ENCODE results near the gene HOXD1. TPM values are rescaled to one million over a fixed set of nuclear protein-coding genes. Genes with fewer than 3 reads are reported as not detected.

HOXD1 gene
- total and polyA plus RNA-seq, 11 donors = 0.08 to 0.51 (median 0.19) TPM; not detected in 6

GRCh38 chr2:176154576-176155252 is 33.8 kb upstream of the HOXD1 start:
- peaks cover 0 to 35% (median 11%) of the 10 kb centered on the region in 12 donors for H3K4me1 ChIP-seq
- no peaks in the 10 kb centered on the region for H3K9me3 ChIP-seq
- peaks cover 72 to 100% (median 98%) of the 10 kb centered on the region in 9 donors for H3K27me3 ChIP-seq
- intact Hi-C loops (cut with DNase I) = loop anchor here in 1 of 10 donors (10.0 kb wide), 1 partner anchor 110 kb away; the partner anchor contains the start of gene MTX2
- no peak for DNase-seq
- no peak overlapping the region for H3K4me3 ChIP-seq
- 19 to 48% (median 33%) methylated on average over 11 of the region's 11 CpGs for WGBS, 4 donors
- no peak overlapping the region for H3K27ac ChIP-seq
- H3K36me3 ChIP-seq = no peaks in the 10 kb centered on the region
- ATAC-seq = no peak
- no peak for TF ChIP-seq CTCF (IDR thresholded peaks at IDR 0.05)
- TF ChIP-seq POLR2A (IDR thresholded peaks at IDR 0.05) = no peak

GRCh38 chr2:176155356-176156044 is 33.0 kb upstream of the HOXD1 start:
- Histone ChIP-seq H3K9me3 (no peaks in the 10 kb centered on the region), H3K27me3 (peaks cover 75 to 100% (median 98%) of the 10 kb centered on the region in 9 donors), H3K27ac (no peak overlapping the region), H3K4me3 (no peak overlapping the region), H3K4me1 (peaks cover 0 to 43% (median 16%) of the 10 kb centered on the region in 12 donors), H3K36me3 (no peaks in the 10 kb centered on the region)
- no peak for DNase-seq
- ATAC-seq = no peak
- TF ChIP-seq CTCF (IDR thresholded peaks at IDR 0.05) (no peak), POLR2A (IDR thresholded peaks at IDR 0.05) (no peak)
- 13 to 31% (median 24%) methylated on average over 6 of the region's 6 CpGs for WGBS, 4 donors
- intact Hi-C loops (cut with DNase I) = loop anchor here in 1 of 10 donors (10.0 kb wide), 1 partner anchor 109 kb away; the partner anchor contains the start of gene MTX2

- TF ChIP-seq CTCF (IDR thresholded peaks at IDR 0.05) = no peak
- TF ChIP-seq POLR2A (IDR thresholded peaks at IDR 0.05) = no peak
- no peak overlapping the region for H3K4me3 ChIP-seq
- no peaks in the 10 kb centered on the region for H3K9me3 ChIP-seq
- WGBS, 4 donors = 14 to 48% (median 34%) methylated on average over 8 of the region's 8 CpGs
- ATAC-seq (no peak), DNase-seq (no peak)
- H3K27me3 ChIP-seq = peaks cover 75 to 100% (median 98%) of the 10 kb centered on the region in 9 donors
- intact Hi-C loops (cut with DNase I) = loop anchor here in 1 of 10 donors (10.0 kb wide), 1 partner anchor 108 kb away; the partner anchor contains the start of gene MTX2
- H3K4me1 ChIP-seq = peaks cover 0 to 47% (median 16%) of the 10 kb centered on the region in 12 donors
- H3K36me3 ChIP-seq = no peaks in the 10 kb centered on the region
- H3K27ac ChIP-seq = no peak overlapping the region
Measured at GRCh38 chr2:176156301-176156806, 32.1 kb upstream of the HOXD1 start.
